ENCODE results near the gene C7orf57. TPM values are rescaled to one million over a fixed set of nuclear protein-coding genes. Genes with fewer than 3 reads are reported as not detected.

Gene C7orf57
- total RNA-seq, 2 donors from 2014 or later = not detected

GRCh38 chr7:48016641-48017040, 18.7 kb upstream of the C7orf57 start:
- no peak for DNase-seq (ENCODE audit: low spot score)
- Histone ChIP-seq H3K4me1 (ENCODE audit: control insufficient read depth in 1 of 2, low read depth in 2 of 2) (no peaks in the 10 kb centered on the region), H3K27me3 (replicated peaks; ENCODE audit: insufficient read depth) (no peaks in the 10 kb centered on the region), H3K9me3 (no peaks in the 10 kb centered on the region), H3K4me3 (no peak overlapping the region), H3K27ac (no peak overlapping the region), H3K36me3 (no peaks in the 10 kb centered on the region)
- TF ChIP-seq CTCF (IDR thresholded peaks at IDR 0.05) = no peak
- ATAC-seq (ENCODE audit: insufficient number of reproducible peaks, low FRiP score, low read depth) = no peak

- Histone ChIP-seq H3K9me3 (no peaks in the 10 kb centered on the region), H3K27ac (no peak overlapping the region), H3K36me3 (no peaks in the 10 kb centered on the region), H3K27me3 (replicated peaks; ENCODE audit: insufficient read depth) (no peaks in the 10 kb centered on the region), H3K4me3 (no peak overlapping the region), H3K4me1 (ENCODE audit: control insufficient read depth in 1 of 2, low read depth in 2 of 2) (no peaks in the 10 kb centered on the region)
- TF ChIP-seq CTCF (IDR thresholded peaks at IDR 0.05) = no peak
- ATAC-seq (ENCODE audit: insufficient number of reproducible peaks, low FRiP score, low read depth) (no peak), DNase-seq (ENCODE audit: low spot score) (no peak)
Observed at GRCh38 chr7:48017674-48018073, 17.7 kb upstream of the C7orf57 start.

- ATAC-seq (ENCODE audit: insufficient number of reproducible peaks, low FRiP score, low read depth) (no peak), DNase-seq (ENCODE audit: low spot score) (no peak)
- no peak overlapping the region for H3K27ac ChIP-seq
- no peaks in the 10 kb centered on the region for H3K36me3 ChIP-seq
- no peak overlapping the region for H3K4me3 ChIP-seq
- H3K27me3 ChIP-seq (replicated peaks; ENCODE audit: insufficient read depth) = no peaks in the 10 kb centered on the region
- no peaks in the 10 kb centered on the region for H3K4me1 ChIP-seq (ENCODE audit: control insufficient read depth in 1 of 2, low read depth in 2 of 2)
- no peaks in the 10 kb centered on the region for H3K9me3 ChIP-seq
- no peak for TF ChIP-seq CTCF (IDR thresholded peaks at IDR 0.05)
Observed at GRCh38 chr7:48025624-48026023, 9.7 kb upstream of the C7orf57 start.

- no peaks in the 10 kb centered on the region for H3K27me3 ChIP-seq (replicated peaks; ENCODE audit: insufficient read depth)
- no peaks in the 10 kb centered on the region for H3K9me3 ChIP-seq
- DNase-seq (ENCODE audit: low spot score) = no peak
- no peaks in the 10 kb centered on the region for H3K36me3 ChIP-seq
- ATAC-seq (ENCODE audit: insufficient number of reproducible peaks, low FRiP score, low read depth) = no peak
- TF ChIP-seq CTCF (IDR thresholded peaks at IDR 0.05) = no peak
- no peak within 1 kb of the TSS for H3K27ac ChIP-seq
- H3K4me1 ChIP-seq (ENCODE audit: control insufficient read depth in 1 of 2, low read depth in 2 of 2) = no peaks in the 10 kb centered on the region
- no peak within 1 kb of the TSS for H3K4me3 ChIP-seq
Observed at GRCh38 chr7:48028938-48029337, 6.4 kb upstream of the C7orf57 start, which contains the start of gene SUN3. SUN3 (minus strand) TSS chr7:48029107; CDS start chr7:48028938, 169 bp downstream.

- Histone ChIP-seq H3K27me3 (replicated peaks; ENCODE audit: insufficient read depth) (no peaks in the 10 kb centered on the region), H3K4me1 (ENCODE audit: control insufficient read depth in 1 of 2, low read depth in 2 of 2) (peaks cover 6 to 7% of the 10 kb centered on the region in 2 donors), H3K36me3 (no peaks in the 10 kb centered on the region), H3K9me3 (no peaks in the 10 kb centered on the region), H3K27ac (no peak overlapping the region), H3K4me3 (no peak overlapping the region)
- TF ChIP-seq CTCF (IDR thresholded peaks at IDR 0.05) = no peak
- ATAC-seq (ENCODE audit: insufficient number of reproducible peaks, low FRiP score, low read depth) (no peak), DNase-seq (ENCODE audit: low spot score) (no peak)
Observed at GRCh38 chr7:48031111-48031510, 4.2 kb upstream of the C7orf57 start.
